HG03342 (cell line): Measurements from ENCODE around the gene MAVS.
"Not testable (repeated sequence)": the region's sequence is repeated elsewhere in the genome, so short reads cannot be mapped to it uniquely, and the experiment has no call there.

ENCODE experiments used
- ATAC-seq: cut with Tn5 transposase; IDR thresholded peaks from one replicate; pipeline ENCODE4 v1.9.1; 2021; ENCODE audit warnings: mild to moderate bottlenecking, moderate library complexity; ENCODE audit not compliant: unreplicated experiment

The MAVS gene

GRCh38 chr20:3814928-3815495, 31.6 kb upstream of the MAVS start:
- no peak for ATAC-seq

- ATAC-seq = no peak
Measured at GRCh38 chr20:3815703-3816315, 30.8 kb upstream of the MAVS start.

- no peak for ATAC-seq
Measured at GRCh38 chr20:3818155-3819151, 28.2 kb upstream of the MAVS start.

GRCh38 chr20:3819411-3820047, 27.1 kb upstream of the MAVS start:
- no peak for ATAC-seq

GRCh38 chr20:3820048-3820900, 26.4 kb upstream of the MAVS start, which contains the start of gene AP5S1:
AP5S1 (plus strand) TSS chr20:3820547; CDS start chr20:3822118, 1,571 bp downstream.
- ATAC-seq = peak; percentile 75

GRCh38 chr20:3820901-3821727, 25.5 kb upstream of the MAVS start:
- no peak for ATAC-seq

- ATAC-seq = no peak
Measured at GRCh38 chr20:3821996-3822395, 24.6 kb upstream of the MAVS start.

GRCh38 chr20:3823881-3824280, 22.8 kb upstream of the MAVS start:
- no peak for ATAC-seq

GRCh38 chr20:3825526-3825925, 21.1 kb upstream of the MAVS start:
- ATAC-seq = no peak

- no peak for ATAC-seq
Measured at GRCh38 chr20:3826420-3826819, 20.2 kb upstream of the MAVS start.

GRCh38 chr20:3828798-3829197, 17.8 kb upstream of the MAVS start:
- ATAC-seq = no peak

GRCh38 chr20:3829891-3830290, 16.7 kb upstream of the MAVS start:
- ATAC-seq = not testable (repeated sequence)

- ATAC-seq = no peak
Measured at GRCh38 chr20:3836132-3836531, 10.5 kb upstream of the MAVS start.

GRCh38 chr20:3839328-3839727, 7.3 kb upstream of the MAVS start:
- no peak for ATAC-seq

GRCh38 chr20:3840201-3840600, 6.4 kb upstream of the MAVS start:
- not testable (repeated sequence) for ATAC-seq

- ATAC-seq = no peak
Measured at GRCh38 chr20:3842348-3842930, 4.2 kb upstream of the MAVS start.

GRCh38 chr20:3843490-3843889, 3.1 kb upstream of the MAVS start:
- ATAC-seq = no peak

GRCh38 chr20:3843990-3844619, 2.5 kb upstream of the MAVS start:
- not testable (repeated sequence) for ATAC-seq

- no peak for ATAC-seq
Measured at GRCh38 chr20:3846378-3846739, 275 bp upstream of the MAVS start.
